Neural cell (in vitro differentiated cells): Measurements from ENCODE around the gene RIBC2. TPM values are rescaled to one million over a fixed set of nuclear protein-coding genes. Genes with fewer than 3 reads are reported as not detected.

Source experiments
- H2AFZ ChIP-seq: fragments of 200-600, 300-800 bp; sonication (generic), shearing (Covaris generic); 2 replicates; pipeline ENCODE4 v1.6.0; 2014; ENCODE audit warnings: low read depth, mild to moderate bottlenecking, antibody characterized with exemption, low read length, moderate library complexity
- H3F3A ChIP-seq: fragments of 200-600 bp; shearing (Covaris generic); 2 replicates; pipeline ENCODE4 v1.6.1; 2016; ENCODE audit warnings: mild to moderate bottlenecking, moderate library complexity, mixed read lengths, antibody characterized with exemption, low read length; ENCODE audit not compliant: insufficient read depth, poor library complexity, severe bottlenecking
- H3K27ac ChIP-seq: fragments of 200-600, 300-800 bp; sonication (generic), shearing (Covaris generic); 2 replicates; pipeline ENCODE4 v1.5.1; 2014; ENCODE audit warnings: mild to moderate bottlenecking, low read length, moderate library complexity
- H3K27me3 ChIP-seq: fragments of 300-800, 200-600 bp; sonication (generic), shearing (Covaris generic); 2 replicates; pipeline ENCODE4 v1.6.0; 2014; ENCODE audit warnings: mild to moderate bottlenecking, low read depth, low read length, moderate library complexity; ENCODE audit not compliant: insufficient read depth
- H3K36me3 ChIP-seq: fragments of 300-800, 200-600 bp; sonication (generic), shearing (Covaris generic); 2 replicates; pipeline ENCODE4 v1.5.1; 2014; ENCODE audit warnings: mild to moderate bottlenecking, antibody characterized with exemption, low read length, moderate library complexity; ENCODE audit not compliant: insufficient read depth
- H3K4me2 ChIP-seq: fragments of 300-800, 200-600 bp; sonication (generic), shearing (Covaris generic); 2 replicates; pipeline ENCODE4 v1.6.0; 2014; ENCODE audit warnings: mild to moderate bottlenecking, low read length
- H3K4me3 ChIP-seq: fragments of 300-800, 200-600 bp; sonication (generic), shearing (Covaris generic); 2 replicates; pipeline ENCODE4 v1.5.1; 2014; ENCODE audit warnings: mild to moderate bottlenecking, low read length, moderate library complexity
- H3K79me2 ChIP-seq: fragments of 200-600 bp; shearing (Covaris generic); replicated peaks from 2 replicates; pipeline ENCODE4 v1.6.0; 2014; ENCODE audit warnings: mild to moderate bottlenecking, low read length, moderate library complexity; ENCODE audit not compliant: insufficient read depth
- H3K9ac ChIP-seq: fragments of 300-800, 200-600 bp; sonication (generic), shearing (Covaris generic); 2 replicates; pipeline ENCODE4 v1.6.1; 2016; ENCODE audit warnings: mild to moderate bottlenecking, low read length, mixed read lengths
- H3K9me2 ChIP-seq: fragments of 200-600 bp; shearing (Covaris generic); 2 replicates; pipeline ENCODE4 v1.6.1; 2016; ENCODE audit warnings: mild to moderate bottlenecking, low read length, mixed read lengths; ENCODE audit not compliant: insufficient read depth
- H3K9me3 ChIP-seq: fragments of 200-600, 300-800 bp; sonication (generic), shearing (Covaris generic); 2 replicates; pipeline ENCODE4 v1.6.1; 2016; ENCODE audit warnings: mild to moderate bottlenecking, mixed run types, low read length, moderate library complexity, mixed read lengths
- H4K20me1 ChIP-seq: fragments of 200-600 bp; shearing (Covaris generic); 2 replicates; pipeline ENCODE4 v1.6.1; 2016; ENCODE audit warnings: mild to moderate bottlenecking, mixed run types; ENCODE audit not compliant: insufficient read depth
- EP300 ChIP-seq: fragments of 450-650 bp; conservative IDR thresholded peaks from 2 replicates; pipeline ENCODE4 v1.6.1; 2014; ENCODE audit warnings: antibody characterized with exemption, mild to moderate bottlenecking, moderate library complexity; ENCODE audit not compliant: poor library complexity, severe bottlenecking
- EZH2 ChIP-seq: fragments of 200-600, 300-800 bp; shearing (Covaris generic), sonication (generic); IDR thresholded peaks from 2 replicates; pipeline ENCODE4 v1.6.1; 2014; ENCODE audit warnings: antibody characterized with exemption, low read length, borderline replicate concordance, mild to moderate bottlenecking; ENCODE audit not compliant: insufficient read depth, poor library complexity, severe bottlenecking
- MXI1 ChIP-seq: fragments of 450-650 bp; conservative IDR thresholded peaks from 2 replicates; pipeline ENCODE4 v1.6.1; 2014; ENCODE audit warnings: antibody characterized with exemption, mild to moderate bottlenecking; ENCODE audit not compliant: poor library complexity, severe bottlenecking
- POLR2AphosphoS5 ChIP-seq: IDR thresholded peaks from 2 replicates; pipeline ENCODE4 v1.6.1; 2012
- RAD21 ChIP-seq: fragments of 450-650 bp; conservative IDR thresholded peaks from 2 replicates; pipeline ENCODE4 v1.6.1; 2014; ENCODE audit warnings: antibody characterized with exemption, mild to moderate bottlenecking, moderate library complexity
- SMC3 ChIP-seq: fragments of 450-650 bp; conservative IDR thresholded peaks from 2 replicates; pipeline ENCODE4 v1.6.1; 2014; ENCODE audit warnings: antibody characterized with exemption, mild to moderate bottlenecking, moderate library complexity; ENCODE audit not compliant: poor library complexity
- TAF1 ChIP-seq: IDR thresholded peaks from 2 replicates; pipeline ENCODE4 v1.6.1; 2012; ENCODE audit warnings: low read depth
- polyA plus RNA-seq: library from polyadenylated mRNA; depleted of rRNA; stranded (reverse); fragments of >200 nt; gene quantifications from 2 replicates; pipeline ENCODE4 v1.2.3, GENCODE V29; 2014
- TF ChIP-seq, protein P1 (sequence below): IDR thresholded peaks from 2 replicates; pipeline ENCODE4 v1.6.1; 2012; ENCODE audit warnings: borderline replicate concordance
- TF ChIP-seq, protein P2 (sequence below): fragments of 450-650 bp; IDR thresholded peaks from 2 replicates; pipeline ENCODE4 v1.5.1; 2014; ENCODE audit warnings: antibody characterized with exemption, mild to moderate bottlenecking, moderate library complexity; ENCODE audit not compliant: poor library complexity, severe bottlenecking

Gene RIBC2
- polyA plus RNA-seq, 1 donor from 2014 or later: not detected

- H3K9me3 ChIP-seq: no peaks in the 10 kb centered on the region
- TF ChIP-seq, protein P1, sequence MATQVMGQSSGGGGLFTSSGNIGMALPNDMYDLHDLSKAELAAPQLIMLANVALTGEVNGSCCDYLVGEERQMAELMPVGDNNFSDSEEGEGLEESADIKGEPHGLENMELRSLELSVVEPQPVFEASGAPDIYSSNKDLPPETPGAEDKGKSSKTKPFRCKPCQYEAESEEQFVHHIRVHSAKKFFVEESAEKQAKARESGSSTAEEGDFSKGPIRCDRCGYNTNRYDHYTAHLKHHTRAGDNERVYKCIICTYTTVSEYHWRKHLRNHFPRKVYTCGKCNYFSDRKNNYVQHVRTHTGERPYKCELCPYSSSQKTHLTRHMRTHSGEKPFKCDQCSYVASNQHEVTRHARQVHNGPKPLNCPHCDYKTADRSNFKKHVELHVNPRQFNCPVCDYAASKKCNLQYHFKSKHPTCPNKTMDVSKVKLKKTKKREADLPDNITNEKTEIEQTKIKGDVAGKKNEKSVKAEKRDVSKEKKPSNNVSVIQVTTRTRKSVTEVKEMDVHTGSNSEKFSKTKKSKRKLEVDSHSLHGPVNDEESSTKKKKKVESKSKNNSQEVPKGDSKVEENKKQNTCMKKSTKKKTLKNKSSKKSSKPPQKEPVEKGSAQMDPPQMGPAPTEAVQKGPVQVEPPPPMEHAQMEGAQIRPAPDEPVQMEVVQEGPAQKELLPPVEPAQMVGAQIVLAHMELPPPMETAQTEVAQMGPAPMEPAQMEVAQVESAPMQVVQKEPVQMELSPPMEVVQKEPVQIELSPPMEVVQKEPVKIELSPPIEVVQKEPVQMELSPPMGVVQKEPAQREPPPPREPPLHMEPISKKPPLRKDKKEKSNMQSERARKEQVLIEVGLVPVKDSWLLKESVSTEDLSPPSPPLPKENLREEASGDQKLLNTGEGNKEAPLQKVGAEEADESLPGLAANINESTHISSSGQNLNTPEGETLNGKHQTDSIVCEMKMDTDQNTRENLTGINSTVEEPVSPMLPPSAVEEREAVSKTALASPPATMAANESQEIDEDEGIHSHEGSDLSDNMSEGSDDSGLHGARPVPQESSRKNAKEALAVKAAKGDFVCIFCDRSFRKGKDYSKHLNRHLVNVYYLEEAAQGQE: no peak
- no peak for TF ChIP-seq EP300
- TF ChIP-seq, protein P2, sequence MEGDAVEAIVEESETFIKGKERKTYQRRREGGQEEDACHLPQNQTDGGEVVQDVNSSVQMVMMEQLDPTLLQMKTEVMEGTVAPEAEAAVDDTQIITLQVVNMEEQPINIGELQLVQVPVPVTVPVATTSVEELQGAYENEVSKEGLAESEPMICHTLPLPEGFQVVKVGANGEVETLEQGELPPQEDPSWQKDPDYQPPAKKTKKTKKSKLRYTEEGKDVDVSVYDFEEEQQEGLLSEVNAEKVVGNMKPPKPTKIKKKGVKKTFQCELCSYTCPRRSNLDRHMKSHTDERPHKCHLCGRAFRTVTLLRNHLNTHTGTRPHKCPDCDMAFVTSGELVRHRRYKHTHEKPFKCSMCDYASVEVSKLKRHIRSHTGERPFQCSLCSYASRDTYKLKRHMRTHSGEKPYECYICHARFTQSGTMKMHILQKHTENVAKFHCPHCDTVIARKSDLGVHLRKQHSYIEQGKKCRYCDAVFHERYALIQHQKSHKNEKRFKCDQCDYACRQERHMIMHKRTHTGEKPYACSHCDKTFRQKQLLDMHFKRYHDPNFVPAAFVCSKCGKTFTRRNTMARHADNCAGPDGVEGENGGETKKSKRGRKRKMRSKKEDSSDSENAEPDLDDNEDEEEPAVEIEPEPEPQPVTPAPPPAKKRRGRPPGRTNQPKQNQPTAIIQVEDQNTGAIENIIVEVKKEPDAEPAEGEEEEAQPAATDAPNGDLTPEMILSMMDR: no peak
- TF ChIP-seq POLR2AphosphoS5: no peak
- TF ChIP-seq SMC3: no peak
- no peak for TF ChIP-seq MXI1
- no peak for TF ChIP-seq TAF1
- TF ChIP-seq RAD21: no peak
- TF ChIP-seq EZH2: no peak
- no peaks in the 10 kb centered on the region for H4K20me1 ChIP-seq
- H3F3A ChIP-seq: no peaks in the 10 kb centered on the region
- no peak overlapping the region for H3K9ac ChIP-seq
- H2AFZ ChIP-seq: no peak overlapping the region
- no peak overlapping the region for H3K4me2 ChIP-seq
- H3K27me3 ChIP-seq: no peaks in the 10 kb centered on the region
- no peaks in the 10 kb centered on the region for H3K79me2 ChIP-seq
- H3K4me3 ChIP-seq: no peak overlapping the region
- H3K27ac ChIP-seq: no peak overlapping the region
- H3K9me2 ChIP-seq: no peaks in the 10 kb centered on the region
- no peaks in the 10 kb centered on the region for H3K36me3 ChIP-seq
Measured at GRCh38 chr22:45444168-45444567, 30.7 kb downstream of the RIBC2 start.

GRCh38 chr22:45445031-45445710 is 31.7 kb downstream of the RIBC2 start:
- Histone ChIP-seq H2AFZ (no peak overlapping the region), H3K9me3 (no peaks in the 10 kb centered on the region), H3K9me2 (no peaks in the 10 kb centered on the region), H3K4me2 (no peak overlapping the region), H3K36me3 (no peaks in the 10 kb centered on the region), H3K4me3 (no peak overlapping the region), H3K27ac (no peak overlapping the region), H3K27me3 (no peaks in the 10 kb centered on the region), H3F3A (no peaks in the 10 kb centered on the region), H3K79me2 (no peaks in the 10 kb centered on the region), H3K9ac (no peak overlapping the region), H4K20me1 (no peaks in the 10 kb centered on the region)
- TF ChIP-seq TAF1: no peak
- TF ChIP-seq EZH2: no peak
